OCI-LY1 (cell line): Measurements from ENCODE around the gene GOLGB1.
"Not testable (repeated sequence)": the region's sequence is repeated elsewhere in the genome, so short reads cannot be mapped to it uniquely, and the experiment has no call there.

ENCODE experiments used
- H2AFZ ChIP-seq: fragments of 200-600 bp; sonication (generic), shearing (Covaris generic); 2 replicates; pipeline ENCODE4 v1.6.0; 2014; ENCODE audit warnings: antibody characterized with exemption, mild to moderate bottlenecking, low read length
- H3F3A ChIP-seq: fragments of 200-600 bp; sonication (generic), shearing (Covaris generic); 2 replicates; pipeline ENCODE4 v1.6.0; 2014; ENCODE audit warnings: mild to moderate bottlenecking, antibody characterized with exemption, low read length, moderate library complexity; ENCODE audit not compliant: insufficient read depth
- H3K27ac ChIP-seq: fragments of 200-600 bp; sonication (generic); 2 replicates; pipeline ENCODE4 v1.5.1; 2014; ENCODE audit warnings: low read length, mixed run types, mild to moderate bottlenecking, low read depth; ENCODE audit not compliant: poor library complexity, severe bottlenecking
- H3K27me3 ChIP-seq: fragments of 200-600 bp; sonication (generic); 2 replicates; pipeline ENCODE4 v1.6.0; 2014; ENCODE audit warnings: antibody characterized with exemption, mild to moderate bottlenecking, low read length, moderate library complexity; ENCODE audit not compliant: insufficient read depth
- H3K36me3 ChIP-seq: fragments of 200-600 bp; sonication (generic); 2 replicates; pipeline ENCODE4 v1.6.1; 2014; ENCODE audit warnings: mild to moderate bottlenecking, antibody characterized with exemption, low read length, moderate library complexity, mixed read lengths; ENCODE audit not compliant: insufficient read depth
- H3K4me1 ChIP-seq: fragments of 200-600 bp; sonication (generic); 2 replicates; pipeline ENCODE4 v1.5.1; 2014; ENCODE audit warnings: mild to moderate bottlenecking, low read length, moderate library complexity; ENCODE audit not compliant: insufficient read depth, severe bottlenecking
- H3K4me2 ChIP-seq: fragments of 200-600 bp; sonication (generic), shearing (Covaris generic); 2 replicates; pipeline ENCODE4 v1.6.1; 2014; ENCODE audit warnings: low read length
- H3K4me3 ChIP-seq: fragments of 200-600 bp; sonication (generic); 2 replicates; pipeline ENCODE4 v1.5.1; 2014; ENCODE audit warnings: low read length, low read depth, mild to moderate bottlenecking, mixed read lengths; ENCODE audit not compliant: poor library complexity, severe bottlenecking
- H3K79me2 ChIP-seq: fragments of 200-600 bp; shearing (Covaris generic); 2 replicates; pipeline ENCODE4 v1.6.1; 2016; ENCODE audit warnings: mixed run types, low read length, mixed read lengths; ENCODE audit not compliant: insufficient read depth
- H3K9ac ChIP-seq: fragments of 200-600 bp; sonication (generic), shearing (Covaris generic); 2 replicates; pipeline ENCODE4 v1.6.1; 2014; ENCODE audit warnings: mild to moderate bottlenecking, low read length, mixed read lengths
- H3K9me2 ChIP-seq: fragments of 200-600 bp; sonication (generic), shearing (Covaris generic); 2 replicates; pipeline ENCODE4 v1.6.1; 2014; ENCODE audit warnings: low read depth, mild to moderate bottlenecking, low read length, mixed read lengths
- H3K9me3 ChIP-seq: fragments of 200-600 bp; shearing (Covaris generic); 2 replicates; pipeline ENCODE4 v1.6.1; 2014; ENCODE audit warnings: low read length, mixed read lengths
- H4K20me1 ChIP-seq: fragments of 200-600 bp; sonication (generic), shearing (Covaris generic); 2 replicates; pipeline ENCODE4 v1.6.0; 2016; ENCODE audit warnings: mild to moderate bottlenecking, low read length; ENCODE audit not compliant: insufficient read depth
- CTCF ChIP-seq: fragments of 200-600 bp; sonication (generic), shearing (Covaris generic); IDR thresholded peaks from 2 replicates; pipeline ENCODE4 v1.5.1; 2017; ENCODE audit warnings: mild to moderate bottlenecking, antibody characterized with exemption, low read length, moderate library complexity, mixed read lengths
- EZH2 ChIP-seq: fragments of 200-600 bp; sonication (generic), shearing (Covaris generic); IDR thresholded peaks from 2 replicates; pipeline ENCODE4 v1.8.0; 2017; ENCODE audit warnings: borderline replicate concordance, mixed run types, mild to moderate bottlenecking, antibody characterized with exemption, low read length, moderate library complexity, mixed read lengths

Gene GOLGB1

DNA sequence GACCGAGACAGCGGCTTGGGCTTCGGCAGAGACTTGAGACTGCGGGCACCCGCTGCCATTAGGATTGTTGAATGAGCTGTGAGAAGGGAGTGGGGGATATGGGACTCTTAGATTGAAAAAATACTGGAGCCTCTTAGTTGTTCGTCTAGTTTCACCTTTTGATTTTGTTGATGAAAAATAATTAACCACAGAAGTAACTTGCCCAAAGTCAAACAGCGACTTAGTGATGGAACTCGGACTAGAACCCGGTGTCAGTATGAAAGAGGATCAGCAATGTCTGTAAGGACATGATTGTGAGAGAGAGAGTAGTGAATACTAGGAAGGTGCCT is 510 bp upstream of the GOLGB1 start:
- Histone ChIP-seq H3K4me1 (peaks cover 21% of the 10 kb centered on the region), H3K9me2 (no peaks in the 10 kb centered on the region), H3K9ac (peak overlapping the region; percentile 86), H3K4me2 (peak overlapping the region; percentile 95), H3K9me3 (no peaks in the 10 kb centered on the region), H3K27ac (no peak overlapping the region), H3F3A (no peaks in the 10 kb centered on the region), H3K4me3 (peak overlapping the region; percentile 94), H3K79me2 (peaks cover 10% of the 10 kb centered on the region; the same call in 1 of the 2 replicates), H3K27me3 (no peaks in the 10 kb centered on the region), H2AFZ (0 out of 2 replicates have a peak overlapping the region, but pooled peaks have one; percentile 52), H3K36me3 (no peaks in the 10 kb centered on the region), H4K20me1 (no peaks in the 10 kb centered on the region)
- TF ChIP-seq CTCF (no peak), EZH2 (no peak)

- peak overlapping the region; percentile 94 for H3K4me3 ChIP-seq
- no peaks in the 10 kb centered on the region for H4K20me1 ChIP-seq
- no peaks in the 10 kb centered on the region for H3K9me3 ChIP-seq
- H3K36me3 ChIP-seq: no peaks in the 10 kb centered on the region
- H3K4me1 ChIP-seq: peaks cover 21% of the 10 kb centered on the region
- no peak for TF ChIP-seq EZH2
- TF ChIP-seq CTCF: no peak
- H2AFZ ChIP-seq: no peak overlapping the region
- H3K27ac ChIP-seq: no peak overlapping the region
- H3F3A ChIP-seq: no peaks in the 10 kb centered on the region
- no peaks in the 10 kb centered on the region for H3K9me2 ChIP-seq
- peak overlapping the region; percentile 83 for H3K4me2 ChIP-seq
- no peaks in the 10 kb centered on the region for H3K27me3 ChIP-seq
- peak overlapping the region; percentile 81 for H3K9ac ChIP-seq
- H3K79me2 ChIP-seq: peaks cover 10% of the 10 kb centered on the region; the same call in 1 of the 2 replicates
Observed at GRCh38 chr3:121748680-121749275, 763 bp downstream of the GOLGB1 start.

DNA sequence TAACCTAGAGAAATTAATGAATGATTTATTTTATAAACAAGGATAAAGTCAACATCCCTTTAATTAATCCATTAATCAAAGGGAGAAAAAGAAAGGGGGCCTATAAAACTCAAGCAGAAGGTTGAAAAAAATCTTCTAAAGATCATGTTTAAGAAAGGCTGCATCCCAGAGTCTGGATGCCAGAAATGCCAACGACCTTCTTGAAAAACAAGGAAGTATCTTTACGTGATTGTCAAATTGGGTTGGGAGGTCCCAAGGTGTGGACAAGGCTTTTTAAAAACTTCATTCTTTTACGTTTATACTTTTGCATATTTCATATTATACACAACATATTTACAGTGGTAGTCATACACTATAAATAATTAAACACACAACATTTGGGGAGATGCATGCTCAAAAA is 1.6 kb downstream of the GOLGB1 start:
- no peak for TF ChIP-seq CTCF
- no peak for TF ChIP-seq EZH2
- H3K27ac ChIP-seq: no peak overlapping the region

DNA sequence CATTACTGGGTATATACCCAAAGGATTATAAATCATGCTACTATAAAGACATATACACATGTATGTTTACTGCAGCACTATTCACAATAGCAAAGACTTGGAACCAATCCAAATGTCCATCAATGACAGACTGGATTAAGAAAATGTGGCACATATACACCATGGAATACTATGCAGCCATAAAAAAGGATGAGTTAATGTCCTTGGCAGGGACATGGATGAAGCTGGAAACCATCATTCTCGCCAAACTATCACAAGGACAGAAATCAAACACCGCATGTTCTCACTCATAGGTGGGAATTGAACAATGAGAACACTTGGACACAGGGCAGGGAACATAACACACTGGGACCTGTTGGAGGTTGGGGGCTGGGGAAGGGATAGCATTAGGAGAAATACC is 6.4 kb downstream of the GOLGB1 start:
- not testable (repeated sequence) for H3K4me1 ChIP-seq, H4K20me1 ChIP-seq, H3K4me3 ChIP-seq

More for the DNA sequence above, 1.6 kb downstream of the GOLGB1 start:
- no peak overlapping the region; the same call in 1 of the 2 replicates for H3K9ac ChIP-seq
- peaks cover 21% of the 10 kb centered on the region for H3K4me1 ChIP-seq
- H3K27me3 ChIP-seq: no peaks in the 10 kb centered on the region
- H3K4me2 ChIP-seq: peak overlapping the region; percentile 83
- H3K79me2 ChIP-seq: peaks cover 10% of the 10 kb centered on the region; the same call in 1 of the 2 replicates
- H3K4me3 ChIP-seq: peak overlapping the region; percentile 94
- no peak overlapping the region for H2AFZ ChIP-seq
- no peaks in the 10 kb centered on the region for H3K9me2 ChIP-seq
- H3F3A ChIP-seq: no peaks in the 10 kb centered on the region
- no peaks in the 10 kb centered on the region for H3K9me3 ChIP-seq
- no peaks in the 10 kb centered on the region for H4K20me1 ChIP-seq
- H3K36me3 ChIP-seq: no peaks in the 10 kb centered on the region

More for the DNA sequence above, 6.4 kb downstream of the GOLGB1 start:
- H3K9ac ChIP-seq, H3K4me2 ChIP-seq, H2AFZ ChIP-seq, H3F3A ChIP-seq, H3K36me3 ChIP-seq, H3K9me3 ChIP-seq, H3K27me3 ChIP-seq, H3K9me2 ChIP-seq, H3K27ac ChIP-seq: not testable (repeated sequence)
- peaks cover 14% of the 10 kb centered on the region for H3K79me2 ChIP-seq
